ENCODE data around the gene IL16.

DNA sequence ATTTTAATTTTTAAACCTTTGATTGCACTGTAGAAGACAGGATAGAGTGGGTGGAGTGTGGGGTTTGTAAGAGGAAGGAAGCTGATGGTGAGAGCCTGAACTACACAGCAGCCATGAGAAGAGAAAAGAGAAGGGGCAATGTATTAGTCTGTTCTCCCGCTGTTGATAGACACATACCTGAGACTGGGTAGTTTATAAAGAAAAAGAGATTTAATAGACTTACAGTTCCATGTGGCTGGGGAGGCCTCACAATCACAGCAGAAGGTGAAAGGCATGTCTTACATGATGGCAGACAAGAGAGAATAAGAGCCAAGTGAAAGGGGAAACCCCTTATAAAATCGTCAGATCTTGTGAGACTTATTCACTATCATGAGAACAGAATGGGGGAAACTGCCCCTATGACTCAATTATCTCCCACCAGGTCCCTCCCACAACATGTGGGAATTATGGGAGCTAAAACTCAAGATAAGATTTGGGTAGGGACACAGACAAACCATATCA is 90.0 kb downstream of the IL16 start:
- TF ChIP-seq POLR2AphosphoS5 (IDR thresholded peaks at IDR 0.05; ENCODE audit: low read depth, low read length) (no peak), POLR2A (IDR thresholded peaks at IDR 0.05; ENCODE audit: low read depth, low read length) (no peak)
